H9 (cell line): ENCODE measurements around the gene TMPRSS5. TPM values are rescaled to one million over a fixed set of nuclear protein-coding genes. Genes with fewer than 3 reads are reported as not detected.

Experiments
- DNase-seq: peaks from one replicate; pipeline ENCODE4 v3.0.0-alpha.2; 2017
- H2AFZ ChIP-seq: one replicate; pipeline ENCODE4 v1.6.1; 2013; ENCODE audit warnings: mild to moderate bottlenecking, low read length, control low read depth, moderate library complexity
- H2AK5ac ChIP-seq: 2 replicates; pipeline ENCODE4 v1.6.1; 2013; ENCODE audit warnings: low read length, control low read depth, mixed read lengths; ENCODE audit not compliant: insufficient read length
- H2BK120ac ChIP-seq: one replicate; pipeline ENCODE4 v1.6.1; 2013; ENCODE audit warnings: low read depth, mild to moderate bottlenecking, low read length, control low read depth, inconsistent platforms; ENCODE audit not compliant: poor library complexity, severe bottlenecking
- H2BK12ac ChIP-seq: 2 replicates; pipeline ENCODE4 v1.6.1; 2013; ENCODE audit warnings: low read length, control low read depth, mixed read lengths, low read depth; ENCODE audit not compliant: insufficient read length
- H2BK15ac ChIP-seq: 2 replicates; pipeline ENCODE4 v1.6.1; 2013; ENCODE audit warnings: low read depth, low read length, control low read depth
- H2BK20ac ChIP-seq: one replicate; pipeline ENCODE4 v1.6.1; 2013; ENCODE audit warnings: low read depth, mild to moderate bottlenecking, low read length, control low read depth, inconsistent platforms; ENCODE audit not compliant: poor library complexity, severe bottlenecking
- H2BK5ac ChIP-seq: 2 replicates; pipeline ENCODE4 v1.6.1; 2013; ENCODE audit warnings: low read length, control low read depth, mixed read lengths; ENCODE audit not compliant: insufficient read length
- H3K14ac ChIP-seq: 2 replicates; pipeline ENCODE4 v1.6.1; 2013; ENCODE audit warnings: low read length, control low read depth; ENCODE audit not compliant: insufficient read depth
- H3K18ac ChIP-seq: 2 replicates; pipeline ENCODE4 v1.6.1; 2013; ENCODE audit warnings: low read depth, mild to moderate bottlenecking, mixed read lengths, low read length, control low read depth; ENCODE audit not compliant: insufficient read length
- H3K23ac ChIP-seq: 2 replicates; pipeline ENCODE4 v1.6.1; 2013; ENCODE audit warnings: low read length, control low read depth, mixed read lengths, low read depth; ENCODE audit not compliant: insufficient read length
- H3K23me2 ChIP-seq: 2 replicates; pipeline ENCODE4 v1.6.1; 2013; ENCODE audit warnings: low read depth, mild to moderate bottlenecking, mixed read lengths, low read length, control low read depth; ENCODE audit not compliant: insufficient read length, poor library complexity, severe bottlenecking
- H3K27ac ChIP-seq: 2 replicates; pipeline ENCODE4 v1.5.1; 2013; ENCODE audit warnings: low read length, control low read depth, mixed read lengths, low read depth; ENCODE audit not compliant: insufficient read length
- H3K27me3 ChIP-seq: 2 replicates; pipeline ENCODE4 v1.6.1; 2013; ENCODE audit warnings: low read length, control low read depth, inconsistent platforms; ENCODE audit not compliant: insufficient read depth
- H3K4ac ChIP-seq: 2 replicates; pipeline ENCODE4 v1.6.1; 2013; ENCODE audit warnings: low read depth, mild to moderate bottlenecking, control low read depth, inconsistent platforms, low read length, moderate library complexity
- H3K4me1 ChIP-seq: 2 replicates; pipeline ENCODE4 v1.6.1; 2013; ENCODE audit warnings: low read length, control low read depth, inconsistent platforms; ENCODE audit not compliant: insufficient read depth
- H3K4me2 ChIP-seq: 2 replicates; pipeline ENCODE4 v1.6.1; 2013; ENCODE audit warnings: low read length, control low read depth, mixed read lengths; ENCODE audit not compliant: insufficient read length, insufficient read depth
- H3K56ac ChIP-seq: 2 replicates; pipeline ENCODE4 v1.6.1; 2013; ENCODE audit warnings: low read depth, mild to moderate bottlenecking, mixed read lengths, low read length, control low read depth; ENCODE audit not compliant: insufficient read length
- H3K79me1 ChIP-seq: 2 replicates; pipeline ENCODE4 v1.6.1; 2013; ENCODE audit warnings: low read depth, mild to moderate bottlenecking, moderate library complexity, low read length, control low read depth, inconsistent platforms; ENCODE audit not compliant: insufficient read depth, poor library complexity, severe bottlenecking
- H3K79me2 ChIP-seq: 2 replicates; pipeline ENCODE4 v1.6.1; 2013; ENCODE audit warnings: low read length, control low read depth, inconsistent platforms; ENCODE audit not compliant: insufficient read depth
- H3K9ac ChIP-seq: 2 replicates; pipeline ENCODE4 v1.6.1; 2013; ENCODE audit warnings: low read length, control low read depth, mixed read lengths; ENCODE audit not compliant: insufficient read length; ENCODE audit errors: extremely low read depth
- H3K9me3 ChIP-seq: one replicate; pipeline ENCODE4 v1.6.1; 2013; ENCODE audit warnings: low read depth, low read length, inconsistent platforms; ENCODE audit not compliant: control insufficient read depth
- H3T11ph ChIP-seq: one replicate; pipeline ENCODE4 v1.6.1; 2013; ENCODE audit warnings: mild to moderate bottlenecking, low read length, control low read depth, inconsistent platforms
- H4K20me1 ChIP-seq: one replicate; pipeline ENCODE4 v1.6.1; 2013; ENCODE audit not compliant: control insufficient read depth, insufficient read length, insufficient read depth
- H4K5ac ChIP-seq: 2 replicates; pipeline ENCODE4 v1.6.1; 2013; ENCODE audit warnings: low read depth, mild to moderate bottlenecking, mixed read lengths, low read length, control low read depth; ENCODE audit not compliant: insufficient read length
- H4K8ac ChIP-seq: replicated peaks from 2 replicates; pipeline ENCODE4 v1.6.1; 2013; ENCODE audit warnings: low read length, control low read depth, mixed read lengths, low read depth; ENCODE audit not compliant: insufficient read length
- H4K91ac ChIP-seq: 2 replicates; pipeline ENCODE4 v1.6.1; 2013; ENCODE audit warnings: low read depth, mild to moderate bottlenecking, moderate library complexity, mixed read lengths, low read length, control low read depth; ENCODE audit not compliant: insufficient read length
- H3K27ac Mint-ChIP-seq, 3 experiments: 2 replicates in 2 of 3; 3 replicates in 1 of 3; pipeline ENCODE4 v1.8.0; 2020 to 2021; ENCODE audit warnings: mixed read lengths in 3 of 3, mild to moderate bottlenecking in 1 of 3, moderate library complexity in 1 of 3
- H3K27me3 Mint-ChIP-seq: 2 replicates; pipeline ENCODE4 v1.8.0; 2021; ENCODE audit warnings: low read depth, mild to moderate bottlenecking, moderate library complexity, mixed read lengths
- H3K36me3 Mint-ChIP-seq, 3 experiments: 2 replicates in 2 of 3; 3 replicates in 1 of 3; pipeline ENCODE4 v1.8.0; 2020 to 2021; ENCODE audit warnings: low read depth in 3 of 3, mixed read lengths in 3 of 3; ENCODE audit not compliant: insufficient read depth in 1 of 3
- H3K4me1 Mint-ChIP-seq, 2 experiments: 2 replicates each; pipeline ENCODE4 v1.8.0; 2020; ENCODE audit warnings: mixed read lengths in 2 of 2
- H3K4me3 Mint-ChIP-seq, 2 experiments: 2 replicates in 1 of 2; 3 replicates in 1 of 2; pipeline ENCODE4 v1.8.0; 2020 to 2021; ENCODE audit warnings: mild to moderate bottlenecking in 2 of 2, mixed read lengths in 2 of 2, moderate library complexity in 1 of 2
- H3K9me3 Mint-ChIP-seq, 2 experiments: 2 replicates in 1 of 2; 3 replicates in 1 of 2; pipeline ENCODE4 v1.8.0; 2020; ENCODE audit warnings: mild to moderate bottlenecking in 2 of 2, mixed read lengths in 2 of 2, moderate library complexity in 1 of 2
- CTCF ChIP-seq: fragments of 200-600 bp; sonication (generic); conservative IDR thresholded peaks from 3 replicates; pipeline ENCODE4 v1.8.0; 2021; ENCODE audit warnings: antibody characterized with exemption, mild to moderate bottlenecking
- whole genome bisulfite sequencing: extraction: QIAGEN DNeasy Blood & Tissue Kit; methylation state at CpG from one replicate; pipeline ENCODE4 v1.1.7; 2013; ENCODE audit warnings: missing lambda C conversion rate, low lambda C conversion rate, mixed read lengths; ENCODE audit not compliant: insufficient read length; ENCODE audit errors: extremely low coverage; 5-methylcytosine and 5-hydroxymethylcytosine counted together
- total RNA-seq: library from RNA; stranded (reverse); gene quantifications from 2 replicates; pipeline ENCODE4 v1.2.1, GENCODE V29; 2021

TMPRSS5 gene
- total RNA-seq, 1 experiment from 2014 or later, result 0.37 TPM

- no peak overlapping the region for H3K4ac ChIP-seq
- DNase-seq, result no peak
- Mint-ChIP-seq H3K27me3 (no peaks in the 10 kb centered on the region), H3K36me3 (peaks cover 2 to 3% (median 2%) of the 10 kb centered on the region in 3 experiments; a peak in 2 of 7 replicates), H3K9me3 (peaks cover 3% of the 10 kb centered on the region in 2 experiments; a peak in 2 of 5 replicates), H3K4me1 (peaks cover 0 to 10% of the 10 kb centered on the region in 2 experiments; a peak in 3 of 4 replicates), H3K4me3 (no peak overlapping the region), H3K27ac (no peak overlapping the region)
- no peak overlapping the region for H3K18ac ChIP-seq
- no peaks in the 10 kb centered on the region for H3K9me3 ChIP-seq
- H3K79me2 ChIP-seq, result no peaks in the 10 kb centered on the region
- H4K91ac ChIP-seq, result no peak overlapping the region
- H2BK120ac ChIP-seq, result no peak overlapping the region
- H4K5ac ChIP-seq, result no peak overlapping the region
- no peak overlapping the region for H3K56ac ChIP-seq
- no peak overlapping the region for H2BK20ac ChIP-seq
- no peak overlapping the region for H3K4me2 ChIP-seq
- no CpG with 5 or more reads among the region's 4 CpGs for WGBS
- H3K14ac ChIP-seq, result no peak overlapping the region
- H2AK5ac ChIP-seq, result no peak overlapping the region
- H3K79me1 ChIP-seq, result no peaks in the 10 kb centered on the region
- no peak overlapping the region for H4K8ac ChIP-seq
- H3K27me3 ChIP-seq, result no peaks in the 10 kb centered on the region
- no peak overlapping the region for H3K27ac ChIP-seq
- no peak overlapping the region for H2AFZ ChIP-seq
- no peaks in the 10 kb centered on the region for H3K4me1 ChIP-seq
- no peaks in the 10 kb centered on the region for H4K20me1 ChIP-seq
- H2BK12ac ChIP-seq, result no peak overlapping the region
- no peak overlapping the region for H3T11ph ChIP-seq
- TF ChIP-seq CTCF, result no peak
- H3K9ac ChIP-seq, result no peak overlapping the region
- H2BK15ac ChIP-seq, result no peak overlapping the region
- H2BK5ac ChIP-seq, result no peak overlapping the region
- H3K23me2 ChIP-seq, result no peaks in the 10 kb centered on the region
- H3K23ac ChIP-seq, result no peak overlapping the region
Measured at GRCh38 chr11:113722221-113722620, 16.1 kb upstream of the TMPRSS5 start.
